ENCODE measurements around the gene AVPR2.

Gene AVPR2

GRCh38 chrX:153901753-153902140 is 2.7 kb upstream of the AVPR2 start:
- H3K4me2 ChIP-seq (ENCODE audit: low read length): peak overlapping the region; percentile 93
- no peak overlapping the region for H2AFZ ChIP-seq (ENCODE audit: low read depth, low read length)

GRCh38 chrX:153902385-153902784 is 2.1 kb upstream of the AVPR2 start:
- Histone ChIP-seq H3K9ac (ENCODE audit: low read length) (peak overlapping the region; percentile 21; the same call in 1 of the 2 replicates), H3K9me3 (ENCODE audit: insufficient read depth, low read length) (no peaks in the 10 kb centered on the region), H3K4me3 (ENCODE audit: low read length) (no peak overlapping the region), H2AFZ (ENCODE audit: low read depth, low read length) (0 out of 2 replicates have a peak overlapping the region, but pooled peaks have one; percentile 22), H3K79me2 (ENCODE audit: low read length) (no peaks in the 10 kb centered on the region), H3K27me3 (ENCODE audit: low read depth, low read length) (no peaks in the 10 kb centered on the region), H4K20me1 (ENCODE audit: insufficient read depth, low read length) (no peaks in the 10 kb centered on the region), H3K36me3 (replicated peaks; ENCODE audit: low read depth, low read length) (no peaks in the 10 kb centered on the region), H3K4me1 (ENCODE audit: low read length) (peaks cover 47% of the 10 kb centered on the region), H3K27ac (ENCODE audit: low read length) (peak overlapping the region; percentile 8; the same call in 1 of the 2 replicates), H3K4me2 (ENCODE audit: low read length) (peak overlapping the region; percentile 93; the same call in 1 of the 2 replicates)
- no peak for TF ChIP-seq CTCF (IDR thresholded peaks at IDR 0.05; ENCODE audit: low read depth, low read length)
- no peak for TF ChIP-seq EZH2phosphoT487 (IDR thresholded peaks at IDR 0.05; ENCODE audit: low read depth)

More at GRCh38 chrX:153901753-153902140, 2.7 kb upstream of the AVPR2 start:
- Histone ChIP-seq H3K4me1 (ENCODE audit: low read length) (peaks cover 47% of the 10 kb centered on the region), H3K9me3 (ENCODE audit: insufficient read depth, low read length) (no peaks in the 10 kb centered on the region), H3K9ac (ENCODE audit: low read length) (peak overlapping the region; percentile 75; the same call in 1 of the 2 replicates), H3K4me3 (ENCODE audit: low read length) (peak overlapping the region; percentile 69), H3K79me2 (ENCODE audit: low read length) (no peaks in the 10 kb centered on the region), H3K27me3 (ENCODE audit: low read depth, low read length) (no peaks in the 10 kb centered on the region), H3K27ac (ENCODE audit: low read length) (peak overlapping the region; percentile 90), H4K20me1 (ENCODE audit: insufficient read depth, low read length) (no peaks in the 10 kb centered on the region), H3K36me3 (replicated peaks; ENCODE audit: low read depth, low read length) (no peaks in the 10 kb centered on the region)
- TF ChIP-seq CTCF (IDR thresholded peaks at IDR 0.05; ENCODE audit: low read depth, low read length) (no peak), EZH2phosphoT487 (IDR thresholded peaks at IDR 0.05; ENCODE audit: low read depth) (no peak)

GRCh38 chrX:153903238-153903980 is 1.1 kb upstream of the AVPR2 start:
- H2AFZ ChIP-seq (ENCODE audit: low read depth, low read length): no peak overlapping the region
- peaks cover 47% of the 10 kb centered on the region for H3K4me1 ChIP-seq (ENCODE audit: low read length)
- peak overlapping the region; percentile 21; the same call in 1 of the 2 replicates for H3K27ac ChIP-seq (ENCODE audit: low read length)
- TF ChIP-seq CTCF (IDR thresholded peaks at IDR 0.05; ENCODE audit: low read depth, low read length) (no peak), EZH2phosphoT487 (IDR thresholded peaks at IDR 0.05; ENCODE audit: low read depth) (no peak)
- no peaks in the 10 kb centered on the region for H3K9me3 ChIP-seq (ENCODE audit: insufficient read depth, low read length)
- H3K79me2 ChIP-seq (ENCODE audit: low read length): no peaks in the 10 kb centered on the region
- no peak overlapping the region; the same call in 1 of the 2 replicates for H3K9ac ChIP-seq (ENCODE audit: low read length)
- H3K27me3 ChIP-seq (ENCODE audit: low read depth, low read length): no peaks in the 10 kb centered on the region
- no peaks in the 10 kb centered on the region for H3K36me3 ChIP-seq (replicated peaks; ENCODE audit: low read depth, low read length)
- no peak overlapping the region for H3K4me3 ChIP-seq (ENCODE audit: low read length)
- no peaks in the 10 kb centered on the region for H4K20me1 ChIP-seq (ENCODE audit: insufficient read depth, low read length)
- H3K4me2 ChIP-seq (ENCODE audit: low read length): peak overlapping the region; percentile 5; the same call in 1 of the 2 replicates

- Histone ChIP-seq H3K79me2 (ENCODE audit: low read length) (no peaks in the 10 kb centered on the region), H3K4me2 (ENCODE audit: low read length) (no peak overlapping the region), H3K4me3 (ENCODE audit: low read length) (no peak overlapping the region), H3K27me3 (ENCODE audit: low read depth, low read length) (no peaks in the 10 kb centered on the region), H3K9ac (ENCODE audit: low read length) (no peak overlapping the region), H3K27ac (ENCODE audit: low read length) (no peak overlapping the region), H3K9me3 (ENCODE audit: insufficient read depth, low read length) (no peaks in the 10 kb centered on the region), H3K36me3 (replicated peaks; ENCODE audit: low read depth, low read length) (no peaks in the 10 kb centered on the region), H4K20me1 (ENCODE audit: insufficient read depth, low read length) (no peaks in the 10 kb centered on the region), H2AFZ (ENCODE audit: low read depth, low read length) (no peak overlapping the region), H3K4me1 (ENCODE audit: low read length) (peaks cover 40% of the 10 kb centered on the region)
- no peak for TF ChIP-seq EZH2phosphoT487 (IDR thresholded peaks at IDR 0.05; ENCODE audit: low read depth)
- TF ChIP-seq CTCF (IDR thresholded peaks at IDR 0.05; ENCODE audit: low read depth, low read length): no peak
These were observed 1.1 kb downstream of the AVPR2 start for GRCh38 chrX:153905481-153906095.
